ENCODE results near the gene IL4. TPM values are rescaled to one million over a fixed set of nuclear protein-coding genes. Genes with fewer than 3 reads are reported as not detected.

The IL4 gene
- polyA plus RNA-seq, 1 donor = not detected

GRCh38 chr5:132658381-132659302 lies 15.1 kb upstream of the IL4 start:
- H3K9me3 ChIP-seq (ENCODE audit: control insufficient read depth, low read depth, low read length) = no peaks in the 10 kb centered on the region
- no CpG with 5 or more reads among the region's 9 CpGs for WGBS (ENCODE audit: insufficient coverage, low lambda C conversion rate)
- H3K36me3 ChIP-seq (ENCODE audit: control insufficient read depth, insufficient read depth, low read length) = no peaks in the 10 kb centered on the region
- DNase-seq = no peak
- peaks cover 14% of the 10 kb centered on the region for H3K4me1 ChIP-seq (ENCODE audit: control insufficient read depth, insufficient read depth, low read length)
- H3K27me3 ChIP-seq (ENCODE audit: control insufficient read depth, insufficient read depth, low read length) = peaks cover 30% of the 10 kb centered on the region
- no peak overlapping the region for H3K4me3 ChIP-seq (ENCODE audit: low read length)
- H3K27ac ChIP-seq (ENCODE audit: low read length) = no peak overlapping the region

GRCh38 chr5:132659598-132660493 lies 13.9 kb upstream of the IL4 start:
- no CpG with 5 or more reads among the region's 23 CpGs for WGBS (ENCODE audit: insufficient coverage, low lambda C conversion rate)
- DNase-seq = no peak
- no peaks in the 10 kb centered on the region for H3K9me3 ChIP-seq (ENCODE audit: control insufficient read depth, low read depth, low read length)

DNA sequence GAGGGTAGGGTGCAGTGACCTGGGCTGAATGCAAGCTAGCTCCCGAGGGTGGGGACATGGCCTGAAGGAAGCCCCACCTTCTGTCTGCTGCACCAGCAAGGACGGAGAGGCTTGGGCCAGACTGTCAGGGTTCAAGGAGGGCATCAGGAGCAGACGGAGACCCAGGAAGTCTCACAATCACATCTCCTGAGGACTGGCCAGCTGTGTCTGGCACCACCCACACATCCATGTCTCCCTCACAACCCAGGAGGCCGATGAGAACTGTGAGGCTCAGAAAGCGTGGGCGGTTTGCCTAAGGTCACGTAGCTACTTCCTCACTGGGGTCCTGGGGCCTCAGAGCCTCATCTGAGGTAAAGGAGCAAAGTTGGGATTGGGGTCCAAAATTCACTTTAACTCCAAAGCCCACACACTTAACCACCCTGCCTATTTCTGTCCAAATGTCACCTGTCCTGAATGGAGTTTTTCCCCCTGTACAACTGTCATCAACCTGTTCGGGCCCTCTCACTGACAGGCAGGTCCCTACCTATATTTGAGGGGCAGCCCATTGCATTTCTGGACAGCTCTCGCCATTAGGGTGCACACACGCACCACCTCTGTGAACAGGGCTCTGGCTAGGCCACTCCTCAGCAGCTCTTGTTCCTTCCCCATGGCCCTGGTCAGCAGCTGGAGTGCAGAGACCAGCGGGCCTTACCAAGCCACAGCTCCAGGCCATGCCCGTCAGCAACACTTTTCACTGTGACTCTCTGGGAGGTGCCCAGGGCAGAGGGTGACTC lies 12.4 kb upstream of the IL4 start:
- Histone ChIP-seq H3K9me3 (ENCODE audit: control insufficient read depth, low read depth, low read length) (no peaks in the 10 kb centered on the region), H3K27ac (ENCODE audit: low read length) (no peak overlapping the region), H3K27me3 (ENCODE audit: control insufficient read depth, insufficient read depth, low read length) (peaks cover 9% of the 10 kb centered on the region), H3K36me3 (ENCODE audit: control insufficient read depth, insufficient read depth, low read length) (no peaks in the 10 kb centered on the region), H3K4me1 (ENCODE audit: control insufficient read depth, insufficient read depth, low read length) (peaks cover 37% of the 10 kb centered on the region), H3K4me3 (ENCODE audit: low read length) (no peak overlapping the region)
- DNase-seq = no peak
- WGBS (ENCODE audit: insufficient coverage, low lambda C conversion rate) = 100% methylated on average over 2 of the region's 12 CpGs

More at GRCh38 chr5:132659598-132660493, 13.9 kb upstream of the IL4 start:
- Histone ChIP-seq H3K4me1 (ENCODE audit: control insufficient read depth, insufficient read depth, low read length) (peaks cover 26% of the 10 kb centered on the region), H3K4me3 (ENCODE audit: low read length) (no peak overlapping the region), H3K36me3 (ENCODE audit: control insufficient read depth, insufficient read depth, low read length) (no peaks in the 10 kb centered on the region), H3K27ac (ENCODE audit: low read length) (no peak overlapping the region), H3K27me3 (ENCODE audit: control insufficient read depth, insufficient read depth, low read length) (peaks cover 21% of the 10 kb centered on the region)

- Histone ChIP-seq H3K27me3 (ENCODE audit: control insufficient read depth, insufficient read depth, low read length) (peaks cover 3% of the 10 kb centered on the region), H3K9me3 (ENCODE audit: control insufficient read depth, low read depth, low read length) (no peaks in the 10 kb centered on the region), H3K4me1 (ENCODE audit: control insufficient read depth, insufficient read depth, low read length) (peaks cover 43% of the 10 kb centered on the region), H3K36me3 (ENCODE audit: control insufficient read depth, insufficient read depth, low read length) (no peaks in the 10 kb centered on the region), H3K27ac (ENCODE audit: low read length) (no peak overlapping the region), H3K4me3 (ENCODE audit: low read length) (no peak overlapping the region)
- DNase-seq = no peak
- WGBS (ENCODE audit: insufficient coverage, low lambda C conversion rate) = no CpG with 5 or more reads among the region's 9 CpGs
Observed at GRCh38 chr5:132662004-132662401, 11.8 kb upstream of the IL4 start.

- H3K4me1 ChIP-seq (ENCODE audit: control insufficient read depth, insufficient read depth, low read length) = peaks cover 44% of the 10 kb centered on the region
- H3K4me3 ChIP-seq (ENCODE audit: low read length) = no peak overlapping the region
- H3K9me3 ChIP-seq (ENCODE audit: control insufficient read depth, low read depth, low read length) = no peaks in the 10 kb centered on the region
- DNase-seq = peak in 1 of 2 donors; percentile 64
- WGBS (ENCODE audit: insufficient coverage, low lambda C conversion rate) = 60% methylated on average over 1 of the region's 25 CpGs
- H3K27me3 ChIP-seq (ENCODE audit: control insufficient read depth, insufficient read depth, low read length) = no peaks in the 10 kb centered on the region
- no peaks in the 10 kb centered on the region for H3K36me3 ChIP-seq (ENCODE audit: control insufficient read depth, insufficient read depth, low read length)
- H3K27ac ChIP-seq (ENCODE audit: low read length) = peak overlapping the region; percentile 59
Observed at GRCh38 chr5:132662925-132663770, 10.6 kb upstream of the IL4 start.

DNA sequence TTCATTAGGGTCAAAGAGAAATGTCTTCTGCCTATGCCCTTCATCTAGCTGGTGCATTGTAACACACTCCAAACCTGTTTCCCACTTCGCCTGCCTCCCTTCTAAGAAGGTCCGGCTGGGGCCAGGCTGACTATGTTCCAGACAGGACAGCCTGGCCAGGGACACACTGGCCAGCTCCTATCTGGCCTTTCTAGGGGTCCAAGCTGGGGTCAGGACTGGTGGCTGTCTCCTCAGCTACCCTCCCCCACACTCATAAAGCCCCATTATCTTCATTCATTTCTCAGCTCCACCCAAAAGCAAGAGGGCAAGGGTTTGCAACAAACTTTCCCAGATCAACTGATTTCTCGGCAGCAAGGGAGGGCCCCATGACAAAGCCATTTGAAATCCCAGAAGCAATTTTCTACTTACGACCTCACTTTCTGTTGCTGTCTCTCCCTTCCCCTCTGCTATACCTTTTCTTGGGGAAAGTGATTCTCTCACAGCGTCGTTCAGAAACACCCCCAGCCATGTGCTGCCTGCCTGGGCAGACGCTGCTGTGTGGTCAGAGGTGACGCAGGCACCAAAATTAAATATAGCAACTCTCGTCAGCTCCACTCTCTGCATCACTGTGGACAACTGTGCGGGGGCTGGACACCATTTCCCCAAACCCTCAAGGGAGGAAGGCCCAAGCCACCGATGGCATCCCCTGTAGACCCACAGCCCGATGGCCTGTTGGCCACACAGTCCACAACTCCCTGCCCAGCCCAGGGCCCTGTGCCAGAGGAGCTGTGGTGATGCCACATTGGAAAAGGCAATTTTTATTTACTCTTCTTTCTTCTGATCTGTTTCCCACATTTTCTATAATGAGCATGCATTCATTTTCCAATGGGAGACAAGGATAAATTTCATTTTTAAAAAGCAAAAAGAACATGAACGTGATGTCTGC lies 9.8 kb upstream of the IL4 start:
- 33% methylated on average over 1 of the region's 13 CpGs for WGBS (ENCODE audit: insufficient coverage, low lambda C conversion rate)
- Histone ChIP-seq H3K27me3 (ENCODE audit: control insufficient read depth, insufficient read depth, low read length) (no peaks in the 10 kb centered on the region), H3K27ac (ENCODE audit: low read length) (peak overlapping the region; percentile 67), H3K4me1 (ENCODE audit: control insufficient read depth, insufficient read depth, low read length) (peaks cover 44% of the 10 kb centered on the region), H3K4me3 (ENCODE audit: low read length) (no peak overlapping the region), H3K36me3 (ENCODE audit: control insufficient read depth, insufficient read depth, low read length) (no peaks in the 10 kb centered on the region), H3K9me3 (ENCODE audit: control insufficient read depth, low read depth, low read length) (no peaks in the 10 kb centered on the region)
- DNase-seq = peak; percentile 78 to 88

- Histone ChIP-seq H3K9me3 (ENCODE audit: control insufficient read depth, low read depth, low read length) (no peaks in the 10 kb centered on the region), H3K36me3 (ENCODE audit: control insufficient read depth, insufficient read depth, low read length) (no peaks in the 10 kb centered on the region), H3K27ac (ENCODE audit: low read length) (no peak overlapping the region), H3K4me3 (ENCODE audit: low read length) (no peak overlapping the region), H3K4me1 (ENCODE audit: control insufficient read depth, insufficient read depth, low read length) (peaks cover 50% of the 10 kb centered on the region), H3K27me3 (ENCODE audit: control insufficient read depth, insufficient read depth, low read length) (no peaks in the 10 kb centered on the region)
- WGBS (ENCODE audit: insufficient coverage, low lambda C conversion rate) = no CpG with 5 or more reads among the region's 9 CpGs
- DNase-seq = no peak
Observed at GRCh38 chr5:132664696-132665209, 9.0 kb upstream of the IL4 start.

GRCh38 chr5:132665574-132666080 lies 8.2 kb upstream of the IL4 start:
- no peak overlapping the region for H3K4me3 ChIP-seq (ENCODE audit: low read length)
- no peak overlapping the region for H3K27ac ChIP-seq (ENCODE audit: low read length)
- H3K36me3 ChIP-seq (ENCODE audit: control insufficient read depth, insufficient read depth, low read length) = no peaks in the 10 kb centered on the region
- DNase-seq = peak; percentile 65 to 77
- no peaks in the 10 kb centered on the region for H3K27me3 ChIP-seq (ENCODE audit: control insufficient read depth, insufficient read depth, low read length)
- WGBS (ENCODE audit: insufficient coverage, low lambda C conversion rate) = 100% methylated on average over 6 of the region's 21 CpGs
- no peaks in the 10 kb centered on the region for H3K9me3 ChIP-seq (ENCODE audit: control insufficient read depth, low read depth, low read length)
- H3K4me1 ChIP-seq (ENCODE audit: control insufficient read depth, insufficient read depth, low read length) = peaks cover 52% of the 10 kb centered on the region

Data from large intestine (tissue), 3 donors.